Measurements from ENCODE around the gene HOXC5. TPM values are rescaled to one million over a fixed set of nuclear protein-coding genes. Genes with fewer than 3 reads are reported as not detected.
A peak's percentile ranks its signal among the peaks of the same experiment; 100 is the strongest.

HOXC5 gene
- total and polyA plus RNA-seq, 9 donors = 1.8 to 11.0 (median 2.9) TPM

GRCh38 chr12:54042970-54043853, 10.4 kb downstream of the HOXC5 start:
- H3K27me3 ChIP-seq = no peaks in the 10 kb centered on the region
- peaks cover 19% of the 10 kb centered on the region for H3K4me1 ChIP-seq (ENCODE audit: insufficient read depth)
- H3K9me3 ChIP-seq = no peaks in the 10 kb centered on the region
- peak overlapping the region in 1 of 2 donors; percentile 65 for H3K27ac ChIP-seq
- 41 to 48% (median 42%) methylated on average over 6 of the region's 6 CpGs for WGBS, 3 donors
- TF ChIP-seq EP300 (IDR thresholded peaks at IDR 0.05) (no peak), CTCF (IDR thresholded peaks at IDR 0.05) (no peak), POLR2A (IDR thresholded peaks at IDR 0.05) (no peak)
- H3K4me3 ChIP-seq = no peak overlapping the region
- peak in 2 of 5 donors; percentile 15 to 35 for DNase-seq
- intact Hi-C loops (cut with DNase I) = no loop called here
- H3K36me3 ChIP-seq = no peaks in the 10 kb centered on the region

GRCh38 chr12:54044425-54045103, 11.7 kb downstream of the HOXC5 start:
- Histone ChIP-seq H3K27me3 (no peaks in the 10 kb centered on the region), H3K4me3 (no peak overlapping the region), H3K36me3 (no peaks in the 10 kb centered on the region), H3K9me3 (no peaks in the 10 kb centered on the region), H3K27ac (peak overlapping the region in 1 of 2 donors; percentile 41), H3K4me1 (ENCODE audit: insufficient read depth) (peaks cover 8% of the 10 kb centered on the region)
- no peak for DNase-seq
- intact Hi-C loops (cut with DNase I) = no loop called here
- WGBS, 3 donors = 77 to 85% (median 83%) methylated on average over 5 of the region's 5 CpGs
- TF ChIP-seq EP300 (IDR thresholded peaks at IDR 0.05) = no peak
- TF ChIP-seq CTCF (IDR thresholded peaks at IDR 0.05) = no peak
- no peak for TF ChIP-seq POLR2A (IDR thresholded peaks at IDR 0.05)

GRCh38 chr12:54045401-54045800, 12.6 kb downstream of the HOXC5 start:
- intact Hi-C loops (cut with DNase I) = no loop called here
- peaks cover 4% of the 10 kb centered on the region for H3K4me1 ChIP-seq (ENCODE audit: insufficient read depth)
- no peak for TF ChIP-seq EP300 (IDR thresholded peaks at IDR 0.05)
- no peak for TF ChIP-seq POLR2A (IDR thresholded peaks at IDR 0.05)
- no peak for TF ChIP-seq CTCF (IDR thresholded peaks at IDR 0.05)
- no peaks in the 10 kb centered on the region for H3K27me3 ChIP-seq
- H3K36me3 ChIP-seq = no peaks in the 10 kb centered on the region
- H3K27ac ChIP-seq = no peak overlapping the region
- no peak for DNase-seq
- H3K9me3 ChIP-seq = no peaks in the 10 kb centered on the region
- H3K4me3 ChIP-seq = no peak overlapping the region

GRCh38 chr12:54045868-54046521, 13.1 kb downstream of the HOXC5 start:
- Histone ChIP-seq H3K9me3 (no peaks in the 10 kb centered on the region), H3K27ac (no peak overlapping the region), H3K4me3 (no peak overlapping the region), H3K4me1 (ENCODE audit: insufficient read depth) (peaks cover 4% of the 10 kb centered on the region), H3K27me3 (no peaks in the 10 kb centered on the region), H3K36me3 (no peaks in the 10 kb centered on the region)
- 77 to 86% (median 85%) methylated on average over 16 of the region's 16 CpGs for WGBS, 3 donors
- no peak for DNase-seq
- TF ChIP-seq EP300 (IDR thresholded peaks at IDR 0.05) (no peak), POLR2A (IDR thresholded peaks at IDR 0.05) (no peak), CTCF (IDR thresholded peaks at IDR 0.05) (no peak)
- intact Hi-C loops (cut with DNase I) = no loop called here
